SK-N-SH treated with all-trans-retinoic acid at 6 μM for 48 hours (cell line): ENCODE results near the gene EPB41L4A.

Source experiments
- ATAC-seq: fragments of 200-7000 bp; cut with Tn5 transposase; 3 replicates; pipeline ENCODE4 v1.9.1; 2020; ENCODE audit warnings: mild to moderate bottlenecking, moderate library complexity
- ARNTL ChIP-seq: fragments of 450-650 bp; formaldehyde crosslinking; IDR thresholded peaks from 2 replicates; pipeline ENCODE4 v1.5.0; 2020; ENCODE audit warnings: low read depth, mild to moderate bottlenecking, moderate library complexity, borderline replicate concordance
- BACH2 ChIP-seq: fragments of 250-450 bp; sonication (Bioruptor Pico); IDR thresholded peaks from 2 replicates; pipeline ENCODE4 v1.9.0; 2021; ENCODE audit warnings: mild to moderate bottlenecking, borderline replicate concordance
- CREB5 ChIP-seq: fragments of 250-450 bp; sonication (Bioruptor Pico); IDR thresholded peaks from 2 replicates; pipeline ENCODE4 v1.5.1; 2020; ENCODE audit warnings: low read depth, mild to moderate bottlenecking, moderate library complexity
- CSDC2 ChIP-seq: fragments of 250-450 bp; sonication (Bioruptor Pico); IDR thresholded peaks from 2 replicates; pipeline ENCODE4 v1.5.0; 2020; ENCODE audit warnings: mild to moderate bottlenecking, moderate library complexity
- ESRRG ChIP-seq: fragments of 250-450 bp; sonication (Bioruptor Pico); IDR thresholded peaks from 2 replicates; pipeline ENCODE4 v1.6.1; 2021; ENCODE audit warnings: mild to moderate bottlenecking
- GLIS3 ChIP-seq: fragments of 250-450 bp; sonication (Bioruptor Pico); IDR thresholded peaks from 2 replicates; pipeline ENCODE4 v1.5.0; 2020; ENCODE audit warnings: mild to moderate bottlenecking, moderate library complexity
- ISL1 ChIP-seq: fragments of 250-450 bp; sonication (Bioruptor Pico); IDR thresholded peaks from 2 replicates; pipeline ENCODE4 v2.1.2; 2022; ENCODE audit warnings: mild to moderate bottlenecking, moderate library complexity
- OSR1 ChIP-seq: fragments of 250-450 bp; sonication (Bioruptor Pico); IDR thresholded peaks from 2 replicates; pipeline ENCODE4 v1.8.0; 2022; ENCODE audit warnings: moderate library complexity, mild to moderate bottlenecking, inconsistent platforms
- POU6F1 ChIP-seq: fragments of 250-450 bp; sonication (Bioruptor Pico); IDR thresholded peaks from 2 replicates; pipeline ENCODE4 v1.8.0; 2021; ENCODE audit warnings: low read depth, mild to moderate bottlenecking, moderate library complexity, borderline replicate concordance
- PPARA ChIP-seq: fragments of 250-450 bp; sonication (Bioruptor Pico); IDR thresholded peaks from 2 replicates; pipeline ENCODE4 v1.5.0; 2020; ENCODE audit warnings: mild to moderate bottlenecking, borderline replicate concordance
- RARB ChIP-seq: fragments of 250-450 bp; sonication (Bioruptor Pico); IDR thresholded peaks from 2 replicates; pipeline ENCODE4 v1.8.0; 2021; ENCODE audit warnings: mild to moderate bottlenecking, moderate library complexity
- SNAI2 ChIP-seq: fragments of 250-450 bp; sonication (Bioruptor Pico); IDR thresholded peaks from 2 replicates; pipeline ENCODE4 v1.5.0; 2020; ENCODE audit warnings: mild to moderate bottlenecking, moderate library complexity
- TCF4 ChIP-seq: fragments of 250-450 bp; sonication (Bioruptor Pico); IDR thresholded peaks from 2 replicates; pipeline ENCODE4 v1.8.0; 2021; ENCODE audit warnings: mild to moderate bottlenecking, moderate library complexity, borderline replicate concordance
- TOX ChIP-seq: fragments of 250-450 bp; sonication (Bioruptor Pico); IDR thresholded peaks from 2 replicates; pipeline ENCODE4 v1.8.0; 2021; ENCODE audit warnings: mild to moderate bottlenecking, moderate library complexity, borderline replicate concordance
- TSHZ2 ChIP-seq: fragments of 250-450 bp; sonication (Bioruptor Pico); IDR thresholded peaks from 2 replicates; pipeline ENCODE4 v1.5.0; 2020; ENCODE audit warnings: mild to moderate bottlenecking, moderate library complexity
- ZC3H10 ChIP-seq: fragments of 250-450 bp; sonication (Bioruptor Pico); IDR thresholded peaks from 2 replicates; pipeline ENCODE4 v1.5.1; 2021; ENCODE audit warnings: mild to moderate bottlenecking, moderate library complexity
- ZFP3 ChIP-seq: fragments of 250-450 bp; sonication (Bioruptor Pico); IDR thresholded peaks from 2 replicates; pipeline ENCODE4 v1.5.0; 2020; ENCODE audit warnings: mild to moderate bottlenecking, moderate library complexity
- ZNF565 ChIP-seq: fragments of 450-650 bp; formaldehyde crosslinking; conservative IDR thresholded peaks from 2 replicates; pipeline ENCODE4 v1.5.0; 2020; ENCODE audit warnings: low read depth, mild to moderate bottlenecking, moderate library complexity
- ZNF70 ChIP-seq: fragments of 450-650 bp; formaldehyde crosslinking; IDR thresholded peaks from 2 replicates; pipeline ENCODE4 v1.5.0; 2020; ENCODE audit warnings: mild to moderate bottlenecking, moderate library complexity
- ZNF8 ChIP-seq: fragments of 450-650 bp; formaldehyde crosslinking; IDR thresholded peaks from 2 replicates; pipeline ENCODE4 v1.5.0; 2020; ENCODE audit warnings: mild to moderate bottlenecking, moderate library complexity

The EPB41L4A gene

GRCh38 chr5:112196584-112196983 is 222.5 kb downstream of the EPB41L4A start:
- TF ChIP-seq ZNF565 (CRISPR knock-in tag) (no peak), SNAI2 (CRISPR knock-in tag) (no peak), ISL1 (CRISPR knock-in tag) (no peak), ZNF8 (no peak), GLIS3 (CRISPR knock-in tag) (no peak), ZC3H10 (CRISPR knock-in tag) (no peak), CREB5 (no peak), RARB (CRISPR knock-in tag) (no peak), POU6F1 (CRISPR knock-in tag) (no peak), ZFP3 (no peak)
- TF ChIP-seq, all 23 proteins: peak for 0
- ATAC-seq: no peak

- no peak for ATAC-seq
- TF ChIP-seq PPARA (no peak), CREB5 (no peak), ZNF565 (CRISPR knock-in tag) (no peak), ESRRG (CRISPR knock-in tag) (no peak), TOX (no peak), BACH2 (CRISPR knock-in tag) (no peak), ZC3H10 (CRISPR knock-in tag) (no peak), ZFP3 (no peak), ZNF8 (no peak), ARNTL (CRISPR knock-in tag) (no peak), CSDC2 (no peak), ZNF70 (CRISPR knock-in tag) (no peak), POU6F1 (CRISPR knock-in tag) (no peak)
Observed at GRCh38 chr5:112195924-112196323, 223.2 kb downstream of the EPB41L4A start.

- ATAC-seq: no peak
- TF ChIP-seq ZNF70 (CRISPR knock-in tag) (no peak), ESRRG (CRISPR knock-in tag) (no peak)
Observed at GRCh38 chr5:112192866-112193265, 226.2 kb downstream of the EPB41L4A start.

- TF ChIP-seq PPARA (no peak), TCF4 (CRISPR knock-in tag) (no peak), ESRRG (CRISPR knock-in tag) (no peak), OSR1 (CRISPR knock-in tag) (no peak)
- no peak for ATAC-seq
Observed at GRCh38 chr5:112192072-112192471, 227.0 kb downstream of the EPB41L4A start.

GRCh38 chr5:112189391-112189790 is 229.7 kb downstream of the EPB41L4A start:
- ATAC-seq: no peak
- TF ChIP-seq OSR1 (CRISPR knock-in tag): no peak
- TF ChIP-seq ZFP3: no peak
- no peak for TF ChIP-seq CSDC2
- no peak for TF ChIP-seq ZNF70 (CRISPR knock-in tag)
- TF ChIP-seq TSHZ2: no peak
- TF ChIP-seq ISL1 (CRISPR knock-in tag): no peak
